Transverse colon (tissue), 4 donors: ENCODE measurements around the gene BEND3. TPM values are rescaled to one million over a fixed set of nuclear protein-coding genes. Genes with fewer than 3 reads are reported as not detected.

Experiments
- DNase-seq: peaks from one replicate; pipeline ENCODE4 v3.0.0-alpha.2; 2019
- H3K27ac ChIP-seq, 4 donors: fragments of 200-600 bp; sonication (generic); 2 replicates each; pipeline ENCODE4 v1.5.1; 2016 to 2018; ENCODE audit warnings: inconsistent platforms in 4 of 4
- H3K27me3 ChIP-seq: fragments of 200-600 bp; sonication (generic); 2 replicates; pipeline ENCODE4 v1.5.1; 2017; ENCODE audit warnings: inconsistent platforms
- H3K36me3 ChIP-seq, 4 donors: fragments of 200-600 bp; sonication (generic); 2 replicates each; pipeline ENCODE4 v1.5.1; 2017 to 2019; ENCODE audit warnings: inconsistent platforms in 4 of 4
- H3K4me1 ChIP-seq, 4 donors: fragments of 200-600 bp; sonication (generic); 2 replicates each; pipeline ENCODE4 v1.5.1; 2017 to 2020; ENCODE audit warnings: inconsistent platforms in 4 of 4
- H3K4me3 ChIP-seq, 4 donors: fragments of 200-600 bp; sonication (generic); 1 replicate in 1 of 4; 2 replicates in 3 of 4; pipeline versions ENCODE4 v1.5.1 to v1.6.1; 2017 to 2019; ENCODE audit warnings: inconsistent platforms in 4 of 4
- H3K9me3 ChIP-seq, 2 donors: fragments of 200-600 bp; sonication (generic); 2 replicates each; pipeline ENCODE4 v1.5.1; 2017 to 2019; ENCODE audit warnings: inconsistent platforms in 2 of 2
- CTCF ChIP-seq, 5 experiments: fragments of 200-600 bp in 3 of 5; fragments of 450-650 bp in 2 of 5; sonication (generic) in 3 of 5; IDR thresholded peaks; 1 replicate in 2 of 5; 2 replicates in 3 of 5; pipeline ENCODE4 v1.5.1; 2016 to 2017; ENCODE audit warnings: antibody characterized with exemption in 5 of 5, inconsistent platforms in 3 of 5, mild to moderate bottlenecking in 2 of 5, moderate library complexity in 1 of 5
- EP300 ChIP-seq: sonication (generic); formaldehyde crosslinking; IDR thresholded peaks from one replicate; pipeline ENCODE4 v1.6.1; 2017; ENCODE audit warnings: antibody characterized with exemption, low read depth
- POLR2A ChIP-seq: fragments of 450-650 bp; IDR thresholded peaks from one replicate; pipeline ENCODE4 v1.6.1; 2016; ENCODE audit warnings: antibody characterized with exemption, mild to moderate bottlenecking, moderate library complexity
- POLR2AphosphoS5 ChIP-seq, 3 donors: sonication (generic); formaldehyde crosslinking; IDR thresholded peaks; one replicate each; pipeline ENCODE4 v1.6.1; 2016; ENCODE audit warnings: antibody characterized with exemption in 3 of 3
- WGBS, 2 donors: methylation state at CpG; one replicate each; pipeline ENCODE4 v1.1.5; 2018; ENCODE audit warnings: low coverage in 1 of 2; 5-methylcytosine and 5-hydroxymethylcytosine counted together
- in situ Hi-C, 4 donors: fragments of 200-750 bp; cut with MboI; loops; one replicate each; pipeline versions ENCODE4 v1.15.0 to v1.15.1; 2017; ENCODE audit warnings: low sequenced_read_pairs in 3 of 4, low pct_ligation_motif_present in 1 of 4, low pct_unique_long_range_greater_than_20kb in 1 of 4
- intact Hi-C: fragments of 100-400 bp; cut with DNase I; formaldehyde crosslinking; loops from one replicate; pipeline ENCODE4 v1.15.1; 2023; ENCODE audit warnings: low total_unique reads
- total RNA-seq, 4 donors: library from RNA; depleted of rRNA; stranded (reverse); fragments of >200 nt; gene quantifications; one replicate each; pipeline ENCODE4 v1.1.0, GENCODE V29; 2016

The BEND3 gene
- total RNA-seq, 4 donors from 2014 or later: 4.8 to 12.1 (median 5.0) TPM

- Histone ChIP-seq H3K9me3 (no peaks in the 10 kb centered on the region), H3K36me3 (no peaks in the 10 kb centered on the region), H3K27ac (no peak overlapping the region), H3K4me1 (peaks cover 0 to under 1% (median 0%) of the 10 kb centered on the region in 4 donors), H3K4me3 (no peak overlapping the region), H3K27me3 (no peaks in the 10 kb centered on the region)
- no peak for TF ChIP-seq CTCF (IDR thresholded peaks at IDR 0.05)
- TF ChIP-seq POLR2A: no peak
- TF ChIP-seq EP300: no peak
- no peak for TF ChIP-seq POLR2AphosphoS5 (IDR thresholded peaks at IDR 0.05)
- in situ Hi-C loops (no loop called here), intact Hi-C loops (no loop called here)
- WGBS, 2 donors: 92% methylated on average over 5 to 17 of the region's 17 CpGs
- DNase-seq: no peak
Observed at GRCh38 chr6:107108201-107108890, 7.0 kb downstream of the BEND3 start.

- 98 to 100% methylated on average over 3 to 4 of the region's 4 CpGs for WGBS, 2 donors
- Histone ChIP-seq H3K27ac (no peak overlapping the region), H3K36me3 (no peaks in the 10 kb centered on the region), H3K4me3 (no peak overlapping the region), H3K27me3 (no peaks in the 10 kb centered on the region), H3K9me3 (no peaks in the 10 kb centered on the region), H3K4me1 (no peaks in the 10 kb centered on the region)
- in situ Hi-C loops (no loop called here), intact Hi-C loops (no loop called here)
- no peak for DNase-seq
- TF ChIP-seq EP300: no peak
- no peak for TF ChIP-seq POLR2A
- TF ChIP-seq CTCF (IDR thresholded peaks at IDR 0.05): no peak
- no peak for TF ChIP-seq POLR2AphosphoS5 (IDR thresholded peaks at IDR 0.05)
Observed at GRCh38 chr6:107107791-107108190, 7.5 kb downstream of the BEND3 start.

GRCh38 chr6:107106165-107106564, 9.2 kb downstream of the BEND3 start:
- TF ChIP-seq EP300 (no peak), POLR2AphosphoS5 (IDR thresholded peaks at IDR 0.05) (no peak), CTCF (IDR thresholded peaks at IDR 0.05) (no peak)
- in situ Hi-C loops (no loop called here), intact Hi-C loops (no loop called here)
- Histone ChIP-seq H3K9me3 (no peaks in the 10 kb centered on the region), H3K36me3 (no peaks in the 10 kb centered on the region), H3K4me3 (no peak overlapping the region), H3K27me3 (no peaks in the 10 kb centered on the region), H3K27ac (no peak overlapping the region), H3K4me1 (no peaks in the 10 kb centered on the region)
- no peak for DNase-seq
- WGBS, 2 donors: 84% methylated on average over 3 of the region's 3 CpGs; no CpG with 5 or more reads in 1 of the 2 donors

DNA sequence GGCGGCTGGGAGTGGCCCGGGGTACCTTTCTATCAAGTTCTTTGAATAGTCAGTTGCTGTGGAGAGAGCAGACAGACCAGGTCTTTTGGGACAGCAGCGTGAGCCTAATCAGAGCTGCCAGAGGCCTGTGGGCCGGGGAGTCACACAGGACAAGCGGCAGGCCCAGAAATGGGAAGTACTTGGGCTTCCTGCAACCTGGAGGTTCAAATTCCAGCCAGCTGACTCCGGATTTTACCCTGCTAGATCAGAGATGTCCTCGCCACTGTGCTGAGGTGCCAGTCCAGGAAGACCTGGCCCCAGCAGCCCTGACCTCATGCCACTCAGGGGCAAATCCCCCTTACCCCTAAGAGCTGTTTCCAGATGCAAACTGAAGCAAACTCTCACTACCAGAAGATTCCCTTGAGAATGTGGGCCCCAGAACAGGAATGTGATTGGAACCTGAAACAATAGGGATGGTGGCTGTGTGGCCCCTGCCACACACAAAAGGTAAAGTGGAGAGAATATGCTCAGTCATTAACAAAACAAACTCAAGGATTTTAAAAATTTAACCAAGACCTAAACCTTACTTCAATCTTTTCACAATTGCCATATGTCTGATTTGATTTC, 9.7 kb downstream of the BEND3 start:
- WGBS, 2 donors: 93% methylated on average over 7 of the region's 7 CpGs; no CpG with 5 or more reads in 1 of the 2 donors
- Histone ChIP-seq H3K9me3 (no peaks in the 10 kb centered on the region), H3K27me3 (no peaks in the 10 kb centered on the region), H3K4me3 (no peak overlapping the region), H3K4me1 (no peaks in the 10 kb centered on the region), H3K36me3 (no peaks in the 10 kb centered on the region), H3K27ac (no peak overlapping the region)
- in situ Hi-C loops: no loop called here
- TF ChIP-seq POLR2AphosphoS5 (IDR thresholded peaks at IDR 0.05) (no peak), EP300 (no peak), POLR2A (no peak), CTCF (IDR thresholded peaks at IDR 0.05) (no peak)
- DNase-seq: no peak
- intact Hi-C loops: no loop called here
